ENCODE measurements around the gene ITPA. TPM values are rescaled to one million over a fixed set of nuclear protein-coding genes. Genes with fewer than 3 reads are reported as not detected.

Gene ITPA
- total and polyA plus RNA-seq, 2 of the 8 experiments (the other 6 are each of a cell fraction or from before 2014, with no cell fraction given), result 88.2 to 94.0 TPM

DNA sequence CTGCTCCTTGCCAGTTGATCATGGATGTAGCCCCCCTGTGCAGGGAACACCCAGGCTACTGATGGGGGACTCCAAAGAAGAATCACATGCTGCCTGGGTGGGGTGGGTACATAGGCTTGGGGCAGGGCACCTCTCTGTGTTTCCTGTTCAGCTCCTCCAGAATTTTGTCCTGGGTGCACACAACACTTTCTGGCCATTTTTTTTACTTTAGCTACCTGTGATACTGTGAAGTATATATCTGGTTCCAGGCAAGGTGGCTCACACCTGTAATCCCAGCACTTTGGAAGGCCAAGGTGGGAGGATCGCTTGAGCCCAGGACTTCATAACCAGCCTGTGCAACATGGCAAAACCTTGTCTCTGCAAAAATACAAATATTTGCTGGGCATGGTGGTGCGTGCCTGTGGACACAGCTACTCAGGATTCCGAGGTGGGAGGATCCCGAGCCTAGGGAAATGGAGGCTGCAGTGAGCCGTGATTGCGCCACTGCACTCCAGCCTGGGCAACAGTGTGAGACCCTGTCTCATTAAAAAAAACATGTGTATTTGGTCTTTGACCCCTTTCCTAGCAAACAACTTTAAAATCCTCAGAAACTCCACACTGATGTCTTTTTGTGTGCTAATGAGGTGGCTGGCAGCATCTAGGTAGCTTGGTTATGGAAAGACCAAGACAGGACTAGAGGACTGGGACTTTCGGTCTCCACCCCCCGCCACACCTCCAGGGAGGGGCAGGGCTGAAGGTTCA is 15.6 kb downstream of the ITPA start:
- Histone ChIP-seq H2BK12ac (ENCODE audit: low read depth, low read length) (no peak overlapping the region), H3K4ac (replicated peaks; ENCODE audit: insufficient read length, low read depth, low read length) (no peak overlapping the region), H3K14ac (ENCODE audit: insufficient read length) (no peak overlapping the region), H3K4me3 (ENCODE audit: extremely low read depth in 1 of 4, insufficient read depth in 2 of 4, low read depth in 3 of 4, low read length in 4 of 4) (no peak overlapping the region), H2BK20ac (ENCODE audit: low read length) (no peak overlapping the region), H3K36me3 (ENCODE audit: control insufficient read depth in 2 of 4, insufficient read depth in 4 of 4, low read length in 3 of 4) (peaks cover 2 to 27% (median 9%) of the 10 kb centered on the region in 4 experiments; a peak in 6 of 8 replicates), H3K27me3 (replicated peaks in 1 of 4; ENCODE audit: control insufficient read depth in 3 of 4, extremely low read depth in 1 of 4, insufficient read depth in 3 of 4, low read length in 3 of 4) (no peaks in the 10 kb centered on the region), H2BK120ac (replicated peaks; ENCODE audit: low read depth, low read length) (no peak overlapping the region), H4K8ac (ENCODE audit: extremely low read depth, insufficient read depth, low read length) (no peak overlapping the region; the same call in 1 of the 2 replicates), H3K9me3 (ENCODE audit: insufficient read depth in 2 of 2, low read depth in 1 of 2, low read length in 1 of 2) (no peaks in the 10 kb centered on the region), H3K27ac (ENCODE audit: low read depth, low read length) (no peak overlapping the region), H2BK5ac (ENCODE audit: low read depth, low read length) (no peak overlapping the region), H2AK5ac (ENCODE audit: low read depth, low read length) (no peak overlapping the region), H2AFZ (ENCODE audit: low read length) (no peak overlapping the region), H4K5ac (ENCODE audit: insufficient read length, low read depth, low read length) (no peak overlapping the region), H3K23me2 (ENCODE audit: low read depth, low read length) (no peaks in the 10 kb centered on the region), H2BK15ac (ENCODE audit: low read length) (no peak overlapping the region), H4K91ac (replicated peaks; ENCODE audit: insufficient read length, low read length) (no peak overlapping the region), H3K79me2 (ENCODE audit: control insufficient read depth in 1 of 2, insufficient read depth in 2 of 2, low read length in 2 of 2) (no peaks in the 10 kb centered on the region), H3K79me1 (ENCODE audit: low read depth, low read length) (no peaks in the 10 kb centered on the region; the same call in 1 of the 2 replicates), H3K4me2 (ENCODE audit: insufficient read depth in 1 of 2, low read depth in 2 of 2, low read length in 2 of 2) (no peak overlapping the region), H3K18ac (ENCODE audit: extremely low read depth, low read length) (no peak overlapping the region), H3K4me1 (replicated peaks in 1 of 4; ENCODE audit: control insufficient read depth in 3 of 4, insufficient read depth in 4 of 4, low read length in 3 of 4) (no peaks in the 10 kb centered on the region; a peak in 1 of 7 replicates), H3K23ac (ENCODE audit: insufficient read length) (no peak overlapping the region), H3K9ac (replicated peaks in 1 of 4; ENCODE audit: extremely low read depth in 1 of 4, low read depth in 3 of 4, low read length in 3 of 4) (no peak overlapping the region; a peak in 1 of 7 replicates), H4K20me1 (replicated peaks in 1 of 2; ENCODE audit: control insufficient read depth in 1 of 2, insufficient read depth in 2 of 2, low read length in 2 of 2) (peaks cover 0 to 2% of the 10 kb centered on the region in 2 experiments), H3K56ac (replicated peaks; ENCODE audit: insufficient read length, low read depth, low read length) (no peak overlapping the region)
- no peak for DNase-seq (ENCODE audit: low read depth in 1 of 2, low spot score in 2 of 2)
- no peak for FAIRE-seq
- CTCF ChIA-PET (ENCODE audit: partially characterized antibody), result interaction anchor here (0.6 to 9.5 kb wide), 4 partner anchors 27 to 105 kb away, joined by 3 to 158 read pairs (median 10); no protein-coding TSS in a partner anchor
- TF ChIP-seq ZNF274 (IDR thresholded peaks at IDR 0.05; ENCODE audit: borderline replicate concordance, extremely low read depth, low read length), result no peak
- POLR2A ChIA-PET (ENCODE audit: partially characterized antibody), result interaction anchor here (0.5 to 8.7 kb wide), 15 partner anchors 7 to 511 kb away, joined by 3 to 61 read pairs (median 4); partner anchors contain the start of genes FASTKD5, ITPA, SLC4A11 and UBOX5
- WGBS, 2 experiments (ENCODE audit: extremely low coverage in 1 of 2, insufficient coverage in 1 of 2, insufficient read length in 1 of 2, insufficient replicate concordance in 2 of 2, low coverage in 1 of 2, low lambda C conversion rate in 2 of 2, missing lambda C conversion rate in 1 of 2), result 90% methylated on average over 8 of the region's 8 CpGs; no CpG with 5 or more reads in 1 of the 2 experiments
